ENCODE measurements around the gene MBOAT1.
"Not testable (repeated sequence)": the region's sequence is repeated elsewhere in the genome, so short reads cannot be mapped to it uniquely, and the experiment has no call there.

MBOAT1 gene

GRCh38 chr6:20212392-20213111, at the start of gene MBOAT1:
TSS of gene MBOAT1 (minus strand) at chr6:20212469. CDS start at chr6:20212234, 235 bp downstream.
- Mint-ChIP-seq H3K27ac (ENCODE audit: low read depth) (peak within 1 kb of the TSS; percentile 93), H3K27me3 (no peaks in the 10 kb centered on the region), H3K36me3 (ENCODE audit: insufficient read depth) (peaks cover 15% of the 10 kb centered on the region), H3K9me3 (no peaks in the 10 kb centered on the region), H3K4me1 (peaks cover 33% of the 10 kb centered on the region), H3K4me3 (peak within 1 kb of the TSS; percentile 93)
- peak; percentile 32 to 38 for DNase-seq (ENCODE audit: low spot score in 2 of 2)
- peak; percentile 77 for ATAC-seq (replicated peaks; ENCODE audit: extremely low read depth, poor library complexity, severe bottlenecking)

GRCh38 chr6:20261685-20262084, 49.4 kb upstream of the MBOAT1 start:
- no peak for ATAC-seq (replicated peaks; ENCODE audit: extremely low read depth, poor library complexity, severe bottlenecking)
- no peaks in the 10 kb centered on the region for H3K36me3 Mint-ChIP-seq (ENCODE audit: insufficient read depth)
- H3K4me3 Mint-ChIP-seq, result no peak overlapping the region
- H3K4me1 Mint-ChIP-seq, result no peaks in the 10 kb centered on the region
- no peak overlapping the region for H3K27ac Mint-ChIP-seq (ENCODE audit: low read depth)
- H3K27me3 Mint-ChIP-seq, result no peaks in the 10 kb centered on the region
- DNase-seq (ENCODE audit: low spot score in 2 of 2), result no peak
- H3K9me3 Mint-ChIP-seq, result no peaks in the 10 kb centered on the region

DNA sequence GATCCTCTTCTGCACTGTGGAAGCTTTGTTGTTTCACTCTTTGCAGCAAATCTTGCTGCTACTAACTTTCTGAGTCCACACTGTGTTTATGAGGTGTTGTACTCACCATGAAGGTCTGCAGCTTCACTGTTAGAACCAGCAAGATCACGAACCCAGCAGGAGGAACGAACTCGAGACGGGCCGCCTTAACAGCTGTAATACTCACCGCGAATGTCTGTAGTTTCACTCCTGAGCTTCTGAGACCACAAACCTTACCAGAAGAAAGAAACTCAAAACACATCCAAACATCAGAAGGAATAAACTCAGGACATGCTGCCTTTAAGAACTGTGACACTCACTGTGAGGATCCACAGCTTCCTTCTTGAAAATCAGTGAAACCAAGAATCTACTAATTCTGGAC, 48.1 kb upstream of the MBOAT1 start:
- no peak for DNase-seq (ENCODE audit: low spot score in 2 of 2)
- H3K27ac Mint-ChIP-seq (ENCODE audit: low read depth), result no peak overlapping the region
- no peaks in the 10 kb centered on the region for H3K36me3 Mint-ChIP-seq (ENCODE audit: insufficient read depth)
- ATAC-seq (replicated peaks; ENCODE audit: extremely low read depth, poor library complexity, severe bottlenecking), result no peak
- no peaks in the 10 kb centered on the region for H3K27me3 Mint-ChIP-seq
- no peak overlapping the region for H3K4me3 Mint-ChIP-seq
- no peaks in the 10 kb centered on the region for H3K9me3 Mint-ChIP-seq
- H3K4me1 Mint-ChIP-seq, result no peaks in the 10 kb centered on the region

DNA sequence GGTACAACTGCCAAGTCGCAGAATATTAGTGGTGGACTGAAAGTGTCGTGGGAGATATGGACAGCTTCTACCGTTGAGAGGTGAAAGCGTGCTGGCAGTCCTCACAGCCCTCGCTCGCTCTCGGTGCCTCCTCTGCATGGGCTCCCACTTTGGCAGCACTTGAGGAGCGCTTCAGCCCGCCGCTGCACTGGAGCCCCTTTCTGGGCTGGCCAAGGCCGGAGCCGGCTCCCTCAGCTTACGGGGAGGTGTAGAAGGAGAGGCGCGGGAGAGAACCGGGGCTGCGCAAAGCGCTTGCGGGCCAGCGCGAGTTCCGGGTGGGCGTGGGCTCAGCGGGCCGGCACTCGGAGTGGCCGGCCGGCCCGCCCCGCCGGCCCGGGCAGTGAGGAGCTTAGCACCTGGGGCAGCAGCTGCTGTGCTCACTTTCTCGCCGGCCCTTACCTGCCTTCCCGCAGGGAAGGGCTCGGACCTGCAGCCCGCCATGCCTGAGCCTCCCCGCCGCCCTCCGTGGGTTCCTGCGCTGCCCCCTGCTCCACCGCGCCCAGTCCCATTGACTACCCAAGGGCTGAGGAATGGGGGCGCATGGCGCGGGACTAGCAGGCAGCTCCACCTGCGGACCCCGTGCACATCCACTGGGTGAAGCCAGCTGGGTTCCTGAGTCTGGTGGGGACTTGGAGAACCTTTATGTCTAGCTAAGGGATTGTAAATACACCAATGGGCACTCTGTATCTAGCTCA, 47.2 kb upstream of the MBOAT1 start:
- DNase-seq (ENCODE audit: low spot score in 2 of 2), result no peak
- Mint-ChIP-seq H3K27ac (ENCODE audit: low read depth) (no peak overlapping the region), H3K36me3 (ENCODE audit: insufficient read depth) (no peaks in the 10 kb centered on the region), H3K9me3 (no peaks in the 10 kb centered on the region), H3K4me1 (no peaks in the 10 kb centered on the region), H3K27me3 (no peaks in the 10 kb centered on the region), H3K4me3 (no peak overlapping the region)
- no peak for ATAC-seq (replicated peaks; ENCODE audit: extremely low read depth, poor library complexity, severe bottlenecking)

- DNase-seq (ENCODE audit: low spot score in 2 of 2) (no peak), ATAC-seq (replicated peaks; ENCODE audit: extremely low read depth, poor library complexity, severe bottlenecking) (no peak)
- Mint-ChIP-seq H3K27me3 (no peaks in the 10 kb centered on the region), H3K9me3 (no peaks in the 10 kb centered on the region), H3K4me3 (no peak overlapping the region), H3K36me3 (ENCODE audit: insufficient read depth) (no peaks in the 10 kb centered on the region), H3K4me1 (no peaks in the 10 kb centered on the region), H3K27ac (ENCODE audit: low read depth) (no peak overlapping the region)
These were observed 43.2 kb upstream of the MBOAT1 start for GRCh38 chr6:20255428-20255827.

DNA sequence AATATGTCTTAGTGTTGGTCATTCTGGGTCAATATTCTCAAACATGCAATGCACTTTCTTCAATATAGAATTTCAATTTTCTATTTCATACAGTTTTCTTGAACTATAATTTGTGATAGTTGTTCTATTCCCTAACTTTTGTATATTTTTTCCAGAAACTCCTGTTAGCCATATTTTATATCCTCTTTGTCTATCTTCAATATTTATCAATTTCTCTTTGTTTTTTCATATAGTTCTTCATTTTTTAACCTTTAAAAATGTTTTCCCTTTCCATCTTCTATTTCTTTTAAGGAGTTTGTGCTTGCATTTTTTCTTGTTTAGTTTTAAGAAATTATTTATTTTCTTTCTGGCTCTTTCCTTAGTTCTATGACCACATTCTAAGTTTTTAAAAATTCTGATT, 42.0 kb upstream of the MBOAT1 start:
- Mint-ChIP-seq H3K27me3 (no peaks in the 10 kb centered on the region), H3K4me3 (no peak overlapping the region), H3K9me3 (no peaks in the 10 kb centered on the region), H3K4me1 (no peaks in the 10 kb centered on the region), H3K36me3 (ENCODE audit: insufficient read depth) (no peaks in the 10 kb centered on the region), H3K27ac (ENCODE audit: low read depth) (no peak overlapping the region)
- no peak for DNase-seq (ENCODE audit: low spot score in 2 of 2)
- no peak for ATAC-seq (replicated peaks; ENCODE audit: extremely low read depth, poor library complexity, severe bottlenecking)

GRCh38 chr6:20253021-20253420, 40.8 kb upstream of the MBOAT1 start:
- Mint-ChIP-seq H3K9me3 (no peaks in the 10 kb centered on the region), H3K4me3 (no peak overlapping the region), H3K4me1 (no peaks in the 10 kb centered on the region), H3K27ac (ENCODE audit: low read depth) (no peak overlapping the region), H3K27me3 (no peaks in the 10 kb centered on the region), H3K36me3 (ENCODE audit: insufficient read depth) (no peaks in the 10 kb centered on the region)
- ATAC-seq (replicated peaks; ENCODE audit: extremely low read depth, poor library complexity, severe bottlenecking), result no peak
- no peak for DNase-seq (ENCODE audit: low spot score in 2 of 2)

GRCh38 chr6:20252311-20252710, 40.0 kb upstream of the MBOAT1 start:
- H3K9me3 Mint-ChIP-seq, result no peaks in the 10 kb centered on the region
- DNase-seq (ENCODE audit: low spot score in 2 of 2), result no peak
- no peak overlapping the region for H3K27ac Mint-ChIP-seq (ENCODE audit: low read depth)
- no peak for ATAC-seq (replicated peaks; ENCODE audit: extremely low read depth, poor library complexity, severe bottlenecking)
- no peak overlapping the region for H3K4me3 Mint-ChIP-seq
- H3K36me3 Mint-ChIP-seq (ENCODE audit: insufficient read depth), result no peaks in the 10 kb centered on the region
- no peaks in the 10 kb centered on the region for H3K4me1 Mint-ChIP-seq
- no peaks in the 10 kb centered on the region for H3K27me3 Mint-ChIP-seq

DNA sequence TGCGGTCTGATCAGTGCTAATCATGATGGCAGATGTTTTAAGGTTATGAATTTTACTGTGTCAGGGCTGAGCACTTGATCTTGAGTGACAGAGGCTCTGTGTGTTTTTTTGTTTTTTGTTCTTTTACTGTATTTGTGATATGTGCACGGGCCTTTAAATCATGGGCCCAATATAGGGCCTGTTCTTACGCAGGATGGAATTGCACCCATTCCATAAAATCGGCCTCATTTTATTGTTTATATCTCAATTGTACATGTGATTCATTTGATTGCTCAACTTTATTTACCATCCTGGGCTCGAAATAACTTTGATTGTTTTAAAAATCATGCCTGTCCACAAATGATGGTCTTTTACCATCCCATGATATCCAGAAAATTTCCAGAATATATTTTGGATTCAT, 39.3 kb upstream of the MBOAT1 start:
- ATAC-seq (replicated peaks; ENCODE audit: extremely low read depth, poor library complexity, severe bottlenecking), result no peak
- DNase-seq (ENCODE audit: low spot score in 2 of 2), result no peak
- Mint-ChIP-seq H3K36me3 (ENCODE audit: insufficient read depth) (no peaks in the 10 kb centered on the region), H3K9me3 (no peaks in the 10 kb centered on the region), H3K4me3 (no peak overlapping the region), H3K4me1 (no peaks in the 10 kb centered on the region), H3K27me3 (no peaks in the 10 kb centered on the region), H3K27ac (ENCODE audit: low read depth) (no peak overlapping the region)

GRCh38 chr6:20246125-20246524, 33.9 kb upstream of the MBOAT1 start:
- Mint-ChIP-seq H3K9me3 (no peaks in the 10 kb centered on the region), H3K36me3 (ENCODE audit: insufficient read depth) (no peaks in the 10 kb centered on the region), H3K4me3 (no peak overlapping the region), H3K27me3 (no peaks in the 10 kb centered on the region), H3K27ac (ENCODE audit: low read depth) (no peak overlapping the region), H3K4me1 (no peaks in the 10 kb centered on the region)
- ATAC-seq (replicated peaks; ENCODE audit: extremely low read depth, poor library complexity, severe bottlenecking) (no peak), DNase-seq (ENCODE audit: low spot score in 2 of 2) (no peak)

GRCh38 chr6:20244807-20245681, 32.8 kb upstream of the MBOAT1 start:
- not testable (repeated sequence) for H3K4me1 Mint-ChIP-seq; DNase-seq (ENCODE audit: low spot score in 2 of 2); H3K27ac Mint-ChIP-seq (ENCODE audit: low read depth); ATAC-seq (replicated peaks; ENCODE audit: extremely low read depth, poor library complexity, severe bottlenecking); H3K4me3 Mint-ChIP-seq; H3K9me3 Mint-ChIP-seq; H3K36me3 Mint-ChIP-seq (ENCODE audit: insufficient read depth); H3K27me3 Mint-ChIP-seq

GRCh38 chr6:20243288-20243687, 31.0 kb upstream of the MBOAT1 start:
- Mint-ChIP-seq H3K36me3 (ENCODE audit: insufficient read depth) (no peaks in the 10 kb centered on the region), H3K27me3 (no peaks in the 10 kb centered on the region), H3K4me1 (peaks cover 5% of the 10 kb centered on the region), H3K27ac (ENCODE audit: low read depth) (no peak overlapping the region), H3K9me3 (no peaks in the 10 kb centered on the region), H3K4me3 (no peak overlapping the region)
- ATAC-seq (replicated peaks; ENCODE audit: extremely low read depth, poor library complexity, severe bottlenecking) (no peak), DNase-seq (ENCODE audit: low spot score in 2 of 2) (no peak)
